ENCODE data around the gene MACROD2. TPM values are rescaled to one million over a fixed set of nuclear protein-coding genes. Genes with fewer than 3 reads are reported as not detected.
A peak's percentile ranks its signal among the peaks of the same experiment; 100 is the strongest.

MACROD2 gene
- total RNA-seq, 1 experiment from 2014 or later: 2.3 TPM

GRCh38 chr20:15561707-15562404 is 1566.5 kb downstream of the MACROD2 start:
- DNase-seq (ENCODE audit: low spot score): no peak

GRCh38 chr20:15563836-15564235 is 1568.5 kb downstream of the MACROD2 start:
- no peak for DNase-seq (ENCODE audit: low spot score)

GRCh38 chr20:15564981-15565380 is 1569.7 kb downstream of the MACROD2 start:
- no peak for DNase-seq (ENCODE audit: low spot score)

- no peak for DNase-seq (ENCODE audit: low spot score)
Observed at GRCh38 chr20:15565786-15566185, 1570.5 kb downstream of the MACROD2 start.

- no peak for DNase-seq (ENCODE audit: low spot score)
Observed at GRCh38 chr20:15567219-15567618, 1571.9 kb downstream of the MACROD2 start.

GRCh38 chr20:15570156-15570555 is 1574.8 kb downstream of the MACROD2 start:
- no peak for DNase-seq (ENCODE audit: low spot score)

GRCh38 chr20:15571056-15571455 is 1575.7 kb downstream of the MACROD2 start:
- no peak for DNase-seq (ENCODE audit: low spot score)

GRCh38 chr20:15575255-15575654 is 1579.9 kb downstream of the MACROD2 start:
- no peak for DNase-seq (ENCODE audit: low spot score)

GRCh38 chr20:15576411-15576810 is 1581.1 kb downstream of the MACROD2 start:
- DNase-seq (ENCODE audit: low spot score): no peak

- no peak for DNase-seq (ENCODE audit: low spot score)
Observed at GRCh38 chr20:15578113-15578512, 1582.8 kb downstream of the MACROD2 start.

GRCh38 chr20:15579688-15580087 is 1584.4 kb downstream of the MACROD2 start:
- no peak for DNase-seq (ENCODE audit: low spot score)

- DNase-seq (ENCODE audit: low spot score): no peak
Observed at GRCh38 chr20:15582146-15582760, 1586.9 kb downstream of the MACROD2 start.

GRCh38 chr20:15584507-15584906 is 1589.2 kb downstream of the MACROD2 start:
- no peak for DNase-seq (ENCODE audit: low spot score)

GRCh38 chr20:15593081-15593480 is 1597.8 kb downstream of the MACROD2 start:
- DNase-seq (ENCODE audit: low spot score): no peak

- DNase-seq (ENCODE audit: low spot score): peak; percentile 45
Observed at GRCh38 chr20:15594158-15594695, 1598.9 kb downstream of the MACROD2 start.

GRCh38 chr20:15596220-15596890 is 1601.0 kb downstream of the MACROD2 start:
- DNase-seq (ENCODE audit: low spot score): no peak

GRCh38 chr20:15597306-15597705 is 1602.0 kb downstream of the MACROD2 start:
- DNase-seq (ENCODE audit: low spot score): peak; percentile 62

GRCh38 chr20:15599961-15600360 is 1604.6 kb downstream of the MACROD2 start:
- no peak for DNase-seq (ENCODE audit: low spot score)

- no peak for DNase-seq (ENCODE audit: low spot score)
Observed at GRCh38 chr20:15600565-15600964, 1605.2 kb downstream of the MACROD2 start.

- no peak for DNase-seq (ENCODE audit: low spot score)
Observed at GRCh38 chr20:15603506-15603905, 1608.2 kb downstream of the MACROD2 start.

- DNase-seq (ENCODE audit: low spot score): no peak
Observed at GRCh38 chr20:15603978-15604805, 1608.9 kb downstream of the MACROD2 start.

- DNase-seq (ENCODE audit: low spot score): no peak
Observed at GRCh38 chr20:15609921-15610320, 1614.6 kb downstream of the MACROD2 start.

Data from HT-29 (cell line).